ENCODE results near the gene ACOXL. TPM values are rescaled to one million over a fixed set of nuclear protein-coding genes. Genes with fewer than 3 reads are reported as not detected.

The ACOXL gene
- total and polyA plus RNA-seq, 2 of the 8 experiments (the other 6 are each of a cell fraction or from before 2014, with no cell fraction given), result 11.4 to 20.6 TPM

GRCh38 chr2:111099402-111099801 is 367.0 kb downstream of the ACOXL start (continued):
- TF ChIP-seq CBX8 (IDR thresholded peaks at IDR 0.05; ENCODE audit: borderline replicate concordance, low read depth, low read length), result no peak
